ENCODE results near the gene AGPAT3.

The AGPAT3 gene

DNA sequence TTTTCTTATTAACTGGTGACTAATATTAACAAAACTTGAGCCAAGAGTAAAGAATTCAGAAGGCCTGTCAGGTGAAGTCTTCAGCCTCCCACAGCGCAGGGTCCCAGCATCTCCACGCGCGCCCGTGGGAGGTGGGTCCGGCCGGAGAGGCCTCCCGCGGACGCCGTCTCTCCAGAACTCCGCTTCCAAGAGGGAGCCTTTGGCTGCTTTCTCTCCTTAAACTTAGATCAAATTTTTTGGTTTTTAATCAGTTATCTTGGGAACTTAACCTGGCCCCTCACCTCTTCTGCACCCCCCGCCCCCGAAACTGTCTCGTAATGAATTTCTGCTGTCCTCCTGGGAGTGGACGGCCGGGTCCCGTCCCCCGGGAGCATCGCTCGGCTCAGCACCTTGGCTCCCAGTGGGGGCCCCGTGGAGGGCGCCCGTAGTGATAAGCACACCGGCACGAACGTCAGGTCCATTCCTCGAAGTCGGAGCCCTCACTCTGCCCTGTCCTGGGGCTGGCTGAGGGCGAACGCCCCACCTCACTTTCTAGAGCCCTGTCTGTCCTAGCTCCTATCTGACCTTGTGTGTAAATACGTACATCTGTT is 117.6 kb downstream of the AGPAT3 start:
- no peak for DNase-seq

DNA sequence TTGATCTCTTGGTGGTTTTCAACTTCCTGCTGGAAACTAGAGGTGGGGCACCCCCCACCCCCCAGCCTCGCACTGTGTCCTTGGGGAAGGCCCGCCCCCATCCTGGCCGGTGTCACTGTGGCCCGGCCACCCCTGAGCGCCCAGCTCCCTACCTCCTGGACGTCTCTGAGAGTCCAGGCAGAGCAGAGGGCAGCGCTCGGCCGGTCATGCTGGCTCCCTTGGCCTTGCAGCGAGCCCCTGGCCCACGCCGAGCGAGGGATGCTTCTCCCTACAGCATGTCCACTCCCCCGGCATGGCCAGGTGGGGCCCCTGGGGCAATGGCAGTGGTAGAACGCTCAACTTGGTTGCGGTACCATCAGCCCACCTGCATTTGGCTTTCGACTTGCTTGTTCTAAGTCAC is 118.4 kb downstream of the AGPAT3 start:
- DNase-seq = no peak

DNA sequence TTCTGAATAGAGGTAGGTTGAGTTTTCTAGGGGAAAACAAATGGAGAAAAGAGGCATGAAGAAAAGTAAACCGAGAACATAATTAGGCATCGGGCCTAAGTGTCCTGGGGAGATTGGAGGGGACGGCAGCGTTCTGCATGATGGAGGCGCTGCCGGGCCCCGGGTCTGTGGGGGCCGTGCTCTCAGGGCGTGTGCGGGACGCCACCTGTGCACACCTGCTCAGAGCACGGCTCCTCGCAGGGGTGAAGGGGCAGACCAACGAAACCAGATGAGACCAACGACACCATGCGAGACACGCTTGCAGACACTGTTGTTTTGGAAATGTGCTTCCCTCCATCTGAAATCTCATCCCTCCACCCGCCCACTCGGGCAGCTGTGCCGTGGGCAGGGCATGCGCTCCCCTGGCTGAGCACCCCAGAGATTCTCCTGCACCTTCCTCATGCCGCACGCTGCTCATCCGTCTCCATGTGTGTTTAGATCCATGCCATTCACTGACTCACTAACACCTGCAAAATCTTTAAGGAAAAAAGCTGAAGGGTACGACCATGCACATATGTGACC is 118.9 kb downstream of the AGPAT3 start:
- DNase-seq = no peak

DNA sequence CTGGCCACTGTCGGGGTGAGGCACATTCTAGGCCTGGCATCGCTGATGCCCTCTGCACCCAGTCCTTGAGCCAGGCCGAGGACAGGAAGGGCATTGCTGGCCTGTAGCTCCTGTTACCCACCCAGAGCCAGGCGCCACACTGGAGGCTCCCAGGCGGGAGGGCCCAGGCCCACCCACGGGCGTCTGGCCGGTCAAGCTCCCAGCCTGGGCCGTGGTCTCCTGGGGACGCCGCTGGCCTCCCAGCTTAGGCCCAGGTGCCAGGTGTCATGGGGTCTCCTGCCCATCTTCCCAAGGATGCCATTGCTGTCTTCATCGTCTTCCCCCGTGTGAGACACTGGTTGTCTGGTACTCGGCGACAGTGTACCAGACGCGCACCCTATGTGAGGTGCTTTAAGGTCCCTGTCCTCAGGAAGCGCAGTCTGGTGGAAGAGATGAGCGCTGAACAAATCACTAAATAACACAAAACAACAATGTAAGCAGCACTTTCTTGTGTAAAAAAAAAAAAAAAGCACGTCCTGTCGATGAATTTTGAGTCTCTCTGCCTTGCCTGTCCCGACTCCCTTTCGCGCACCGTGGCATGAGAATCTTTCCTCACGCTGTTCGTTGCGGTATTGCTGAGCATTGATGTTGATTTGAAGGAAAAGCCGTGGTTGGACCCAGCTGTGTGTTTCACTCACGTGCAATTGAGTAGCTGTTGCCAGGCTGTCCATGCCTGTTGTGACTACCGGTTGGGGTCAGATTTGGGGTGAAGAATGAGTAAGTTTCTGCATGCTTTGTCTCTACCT is 120.1 kb downstream of the AGPAT3 start:
- no peak for DNase-seq

DNA sequence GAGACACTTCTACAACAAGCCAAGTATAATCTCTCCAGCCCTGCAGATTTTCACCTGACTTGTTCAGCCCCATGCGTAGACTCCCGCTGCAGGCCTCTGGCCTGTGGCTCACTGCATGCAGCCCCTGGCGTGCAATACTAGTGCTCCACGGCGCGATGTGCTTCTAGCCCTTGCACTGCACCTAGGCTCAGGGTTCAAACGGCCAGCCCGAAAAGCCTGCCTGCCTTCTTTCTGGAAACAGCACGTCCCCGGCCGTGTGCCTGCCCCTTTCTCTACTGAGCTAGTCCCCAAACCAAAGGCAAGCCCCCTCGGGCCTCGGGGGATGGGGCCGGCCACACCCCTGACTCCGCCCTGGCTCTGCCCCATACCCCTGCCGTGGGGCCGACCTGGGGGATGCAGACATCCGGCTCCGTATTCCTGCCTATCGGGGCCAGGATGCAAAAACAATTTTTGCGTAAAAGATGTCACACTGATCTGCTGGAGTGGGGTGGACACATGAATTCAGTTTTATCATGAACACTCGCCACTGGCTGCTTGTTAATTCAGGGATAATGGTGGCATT is 120.7 kb downstream of the AGPAT3 start:
- no peak for DNase-seq

DNA sequence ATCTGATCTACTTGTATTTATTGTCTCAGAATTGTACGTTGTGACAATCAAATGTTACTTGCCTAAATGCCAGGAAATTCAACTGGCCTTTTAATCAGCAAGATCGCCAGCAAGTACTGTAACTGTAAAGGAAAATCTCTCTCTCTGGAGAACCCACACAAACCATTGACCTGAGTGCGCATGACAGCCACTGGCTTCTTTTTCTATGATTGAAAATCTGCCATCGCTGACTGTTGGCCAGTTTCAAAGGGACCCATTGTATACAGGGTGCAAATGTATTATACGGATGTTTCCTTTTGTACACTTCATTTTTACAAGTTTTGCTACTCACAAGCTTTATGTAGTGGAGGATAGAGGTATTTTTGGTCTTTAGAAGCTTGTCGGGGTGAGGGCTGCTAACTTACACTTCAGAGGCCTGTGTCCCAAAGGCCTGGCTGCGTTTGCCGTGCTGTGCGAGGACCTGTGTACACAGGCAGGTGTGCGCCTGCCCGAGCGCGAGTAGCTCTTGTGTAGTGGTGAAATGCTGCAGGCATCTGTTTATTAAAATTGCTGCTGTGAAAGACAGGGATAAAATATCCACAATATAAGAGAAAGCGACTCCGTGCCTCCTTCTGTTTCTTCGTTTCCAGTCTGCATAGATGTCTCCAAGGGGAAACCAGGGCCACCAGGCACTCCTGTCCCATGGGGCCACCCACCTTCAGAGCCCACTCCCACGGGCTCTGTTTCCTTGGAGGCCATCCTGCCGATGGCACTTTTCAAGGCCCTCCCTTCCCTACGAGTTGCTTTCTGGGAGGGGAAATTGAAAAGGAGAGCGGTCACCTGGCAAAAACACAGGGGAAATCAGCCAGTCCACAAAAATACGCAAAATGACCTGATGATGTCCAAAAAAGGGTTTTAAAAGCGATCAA is 121.8 kb downstream of the AGPAT3 start:
- DNase-seq = no peak

DNA sequence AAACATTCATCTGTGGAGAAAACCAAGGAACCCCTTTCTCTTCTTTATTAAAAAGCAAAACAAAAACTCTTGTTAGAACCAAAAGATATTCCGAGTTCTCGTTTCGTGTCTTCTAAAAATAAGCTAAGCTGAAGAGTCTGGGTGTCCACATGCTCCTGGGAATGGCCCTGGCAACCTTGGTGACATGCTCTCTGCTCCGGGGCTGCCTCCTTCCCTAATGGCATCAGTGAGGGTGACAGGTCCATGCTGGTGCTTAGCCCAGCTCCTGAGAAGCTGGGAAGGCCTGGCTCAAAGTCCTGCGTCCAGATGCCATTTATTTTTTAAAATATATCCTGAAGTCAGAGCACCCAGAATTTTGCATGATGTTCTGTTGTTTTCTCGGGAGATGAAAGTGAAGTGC is 122.5 kb downstream of the AGPAT3 start:
- DNase-seq = no peak

DNA sequence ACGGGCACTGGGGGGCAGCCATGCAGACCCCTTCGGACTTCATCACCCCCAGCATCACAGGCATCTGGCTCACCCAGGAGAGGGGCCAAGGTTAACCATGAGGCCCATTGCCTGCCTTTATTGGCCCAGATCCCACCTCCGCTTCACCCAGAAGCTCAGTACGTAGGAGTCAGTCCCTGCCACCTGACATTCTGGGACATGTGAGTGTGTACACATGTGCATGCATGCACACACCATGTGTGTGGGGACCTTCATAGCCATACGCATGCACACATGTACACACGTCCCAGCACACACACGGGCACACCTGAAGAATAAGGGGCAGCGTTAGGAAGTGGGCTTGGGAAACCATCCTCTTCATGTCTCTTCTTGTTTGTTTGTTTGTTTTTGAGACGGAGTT is 123.0 kb downstream of the AGPAT3 start:
- DNase-seq = no peak

DNA sequence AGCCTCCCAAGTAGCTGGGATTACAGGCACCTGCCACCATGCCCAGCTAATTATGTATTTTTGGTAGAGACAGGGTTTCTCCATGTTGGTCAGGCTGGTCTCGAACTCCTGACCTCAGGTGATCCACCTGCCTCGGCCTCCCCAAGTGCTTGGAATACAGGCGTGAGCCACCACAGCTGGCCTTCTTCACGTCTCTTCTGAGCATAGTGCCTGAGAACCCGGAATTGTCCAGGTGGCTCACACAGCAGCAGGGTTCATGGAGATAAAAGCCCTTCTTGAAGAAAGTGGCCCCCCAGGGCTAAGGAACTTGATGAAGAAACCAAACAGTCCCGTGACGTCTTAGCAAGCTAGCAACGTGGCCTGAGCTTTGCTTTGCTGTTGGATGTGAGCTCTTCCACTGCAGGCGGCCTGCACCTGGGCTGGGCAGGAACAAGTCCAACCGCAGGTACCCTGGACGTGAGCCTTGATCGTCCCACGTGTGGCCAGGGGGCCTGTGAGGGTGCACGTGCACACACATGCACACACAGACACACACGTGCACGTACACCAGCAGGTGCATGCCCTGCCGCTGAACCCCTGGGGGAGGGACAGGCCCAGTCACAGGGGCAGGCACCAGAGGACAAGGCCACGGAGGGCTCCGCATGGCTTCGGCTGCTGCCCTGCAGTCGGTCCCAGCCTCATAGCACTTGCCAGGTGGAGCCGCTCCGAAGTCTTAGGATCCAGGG is 123.6 kb downstream of the AGPAT3 start:
- no peak for DNase-seq

DNA sequence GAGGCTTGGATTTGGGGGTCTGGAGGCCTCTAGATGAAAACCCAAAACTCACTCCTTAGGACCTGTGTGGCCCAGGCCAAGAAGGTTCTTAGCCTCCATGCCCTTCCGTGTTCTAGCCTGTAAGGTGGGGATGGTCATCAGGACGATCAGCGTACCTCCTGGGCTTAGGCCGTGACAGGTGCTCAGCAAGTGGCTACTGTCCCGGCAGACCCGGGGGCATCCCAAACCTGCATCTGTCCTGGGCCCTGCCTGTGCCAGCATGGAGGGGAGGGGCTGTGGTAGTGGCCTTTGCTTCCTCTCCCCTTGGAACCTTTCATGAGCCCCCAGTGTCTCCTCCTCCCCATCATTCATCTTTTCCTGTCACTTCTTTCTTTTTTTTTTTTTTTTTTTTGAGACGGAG is 124.4 kb downstream of the AGPAT3 start:
- DNase-seq = no peak

DNA sequence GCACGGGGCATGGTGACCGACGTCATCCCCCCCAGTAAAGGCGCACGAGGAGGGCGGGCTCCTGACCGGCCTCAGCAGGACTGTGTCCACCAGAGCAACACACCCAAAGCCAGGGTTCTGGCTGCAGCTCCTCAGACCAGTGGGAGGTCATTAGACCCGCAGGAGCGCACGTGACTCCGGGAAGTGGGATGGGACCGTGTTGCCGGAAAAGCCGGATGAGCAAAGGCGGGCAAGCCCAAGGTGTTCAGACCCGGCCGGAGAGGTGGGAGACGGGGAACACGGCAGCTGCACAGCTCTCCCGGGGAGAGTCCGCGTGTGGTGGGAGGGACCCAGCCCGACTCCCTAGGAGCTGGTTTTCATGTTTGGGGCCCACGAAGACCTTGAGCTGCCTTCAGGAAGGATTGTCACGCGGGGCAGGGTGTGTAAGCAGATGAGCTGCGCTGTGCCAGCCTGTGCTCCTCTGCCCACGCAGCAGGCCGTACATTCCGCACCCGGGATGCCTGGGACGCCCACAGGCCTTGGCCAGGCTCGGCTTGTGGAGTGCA is 126.5 kb downstream of the AGPAT3 start:
- DNase-seq = no peak

DNA sequence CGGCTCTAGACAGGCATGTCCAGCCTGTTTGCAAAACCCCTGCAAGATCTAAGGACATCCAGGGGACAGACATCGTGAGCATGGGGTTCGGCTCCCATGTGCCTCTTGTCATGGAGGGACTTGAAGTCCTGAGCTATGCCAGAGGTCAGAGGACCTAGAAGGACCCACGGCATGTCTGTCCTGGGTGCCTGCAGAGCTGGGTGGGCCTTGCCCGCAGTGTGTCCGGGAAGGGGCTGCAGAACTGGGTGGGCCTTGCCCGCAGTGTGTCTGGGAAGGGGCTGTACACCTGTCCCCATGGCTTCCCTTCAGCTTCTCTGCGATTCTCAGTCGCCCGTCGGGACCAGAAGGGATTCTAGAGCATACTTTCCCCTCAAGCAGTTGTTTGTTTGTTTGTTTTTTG is 127.1 kb downstream of the AGPAT3 start:
- DNase-seq = no peak

DNA sequence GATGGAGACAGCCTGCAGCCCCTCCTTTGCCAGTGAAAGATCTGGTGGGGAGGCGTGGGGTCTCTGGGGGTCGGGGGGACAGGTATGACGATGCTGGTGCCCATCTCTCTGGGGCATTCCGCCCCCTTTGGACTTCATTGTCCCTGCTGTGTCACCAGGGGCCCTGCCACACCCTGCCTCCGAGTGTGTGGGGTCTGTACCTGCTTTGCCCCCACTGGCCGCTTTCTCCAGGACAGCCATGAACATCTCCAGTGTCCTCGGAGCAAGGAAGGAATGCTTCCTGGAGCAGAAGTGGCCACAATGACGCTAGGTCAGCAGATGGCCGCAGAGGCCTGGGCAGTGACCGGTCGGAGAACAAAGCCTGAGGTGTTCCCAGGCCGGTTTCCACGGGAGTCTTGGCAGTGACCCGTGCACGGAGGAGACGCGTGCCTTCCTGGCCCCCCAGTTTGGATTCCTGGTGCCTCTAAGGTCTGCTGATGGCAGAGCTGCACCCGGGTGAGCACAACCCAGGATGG is 128.5 kb downstream of the AGPAT3 start:
- no peak for DNase-seq

DNA sequence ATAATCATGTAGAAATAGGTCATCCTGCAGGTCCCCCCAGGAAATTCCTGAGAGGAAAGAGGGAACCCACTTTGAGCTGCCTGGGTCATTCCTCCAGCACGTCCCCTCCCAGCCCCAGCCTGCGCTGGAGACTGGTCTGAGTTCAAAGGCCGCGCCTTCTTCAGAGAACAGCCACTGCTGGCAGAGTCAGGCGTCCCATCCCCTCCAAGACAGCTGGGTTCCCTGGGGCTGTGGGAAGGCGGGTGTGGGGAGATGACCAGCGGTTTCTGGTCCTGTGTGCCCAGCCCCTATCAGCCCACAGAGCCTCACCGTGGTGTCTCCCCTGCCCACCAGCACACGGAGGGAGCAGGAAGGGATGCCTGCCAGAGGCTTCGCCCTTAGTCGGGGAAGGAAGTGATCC is 129.1 kb downstream of the AGPAT3 start:
- DNase-seq = no peak

DNA sequence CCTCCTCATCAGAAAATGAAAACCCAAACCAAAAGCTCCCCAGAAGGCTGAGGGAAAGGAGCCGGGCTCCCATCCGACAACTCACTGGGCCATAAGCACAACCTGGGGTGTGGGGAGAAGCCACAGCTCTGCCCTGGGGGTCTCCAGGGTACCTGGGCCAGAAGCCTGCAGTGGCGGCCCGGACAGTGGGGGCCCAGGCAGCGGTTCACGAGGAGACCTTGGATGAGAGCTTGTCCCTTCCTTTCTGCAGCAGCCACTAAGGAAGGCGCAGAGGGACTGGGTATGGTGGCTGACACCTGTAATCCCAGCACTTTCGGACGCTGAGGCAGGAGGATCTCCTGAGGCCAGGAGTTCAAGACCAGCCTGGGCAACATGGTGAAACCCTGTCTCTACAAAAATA is 129.6 kb downstream of the AGPAT3 start:
- DNase-seq = no peak

DNA sequence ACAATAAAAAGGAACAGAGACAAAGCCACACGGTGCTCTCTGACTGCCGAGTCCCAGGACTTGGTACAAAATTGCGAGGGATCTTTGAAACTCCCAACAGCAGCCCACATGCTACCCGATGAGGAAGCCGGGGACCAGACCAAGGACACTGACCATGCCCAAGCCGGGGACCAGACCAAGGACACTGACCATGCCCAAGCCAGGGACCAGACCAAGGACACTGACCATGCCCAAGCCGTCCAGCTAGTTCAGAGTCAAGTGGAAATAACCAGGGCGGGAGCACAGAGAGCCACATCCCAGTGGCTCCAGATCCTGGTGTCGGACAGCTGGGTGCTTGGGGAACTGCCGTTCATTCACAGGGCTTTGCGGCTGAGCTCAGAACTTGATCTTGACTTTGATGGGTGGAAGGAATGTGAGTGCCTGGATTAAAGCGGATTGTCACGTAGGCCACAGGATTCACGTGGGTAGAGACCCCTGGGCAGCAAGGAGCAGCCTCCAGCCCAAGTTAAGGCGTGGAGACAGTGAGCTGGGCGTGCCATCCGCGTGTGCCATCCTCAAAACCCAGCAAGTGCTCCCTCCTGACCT is 130.6 kb downstream of the AGPAT3 start:
- DNase-seq = no peak

DNA sequence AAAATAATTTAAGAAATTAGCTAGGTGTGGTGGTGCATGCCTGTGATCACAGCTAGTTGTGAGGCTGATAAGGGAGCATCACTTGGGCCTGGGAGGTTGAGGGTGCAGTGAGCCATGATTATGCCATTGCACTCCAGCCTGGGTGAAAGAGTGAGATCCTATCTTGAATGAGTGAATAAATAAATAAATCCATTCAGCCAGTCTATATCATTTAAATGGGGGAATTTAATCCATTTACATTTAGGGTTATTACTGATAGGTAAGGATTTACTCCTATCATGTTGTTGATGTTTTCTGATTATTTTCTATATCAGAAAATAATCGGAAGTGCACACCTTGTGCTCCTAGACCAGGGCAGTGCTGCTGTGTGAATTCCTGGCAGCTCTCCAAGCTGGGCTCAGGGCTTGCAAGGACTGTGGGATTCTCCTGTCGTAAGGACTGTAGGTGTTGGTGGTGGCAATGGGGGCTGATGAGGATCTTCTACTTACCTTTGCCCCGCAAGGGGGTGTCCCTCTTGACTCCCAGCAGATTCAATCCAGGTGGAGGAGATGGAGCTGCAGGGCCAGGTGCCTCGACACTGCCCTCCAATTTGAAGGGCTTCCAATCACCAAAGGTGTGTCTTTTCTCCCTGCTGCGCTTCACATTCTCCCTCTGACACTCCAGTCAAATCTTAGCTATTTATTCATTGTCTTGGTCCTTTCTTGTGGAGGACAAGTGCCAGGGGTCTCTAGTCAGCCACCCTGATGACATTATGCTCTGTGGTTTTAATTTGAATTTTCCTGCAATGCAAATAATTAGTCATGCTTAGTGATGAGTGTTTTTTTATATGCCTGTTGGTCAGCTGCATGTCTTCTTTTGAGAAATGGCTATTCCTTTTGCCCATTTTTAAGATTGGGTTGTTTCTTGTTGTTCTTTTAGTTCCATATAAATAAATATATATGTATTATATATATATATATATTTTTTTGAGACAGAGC is 133.0 kb downstream of the AGPAT3 start:
- DNase-seq = no peak

DNA sequence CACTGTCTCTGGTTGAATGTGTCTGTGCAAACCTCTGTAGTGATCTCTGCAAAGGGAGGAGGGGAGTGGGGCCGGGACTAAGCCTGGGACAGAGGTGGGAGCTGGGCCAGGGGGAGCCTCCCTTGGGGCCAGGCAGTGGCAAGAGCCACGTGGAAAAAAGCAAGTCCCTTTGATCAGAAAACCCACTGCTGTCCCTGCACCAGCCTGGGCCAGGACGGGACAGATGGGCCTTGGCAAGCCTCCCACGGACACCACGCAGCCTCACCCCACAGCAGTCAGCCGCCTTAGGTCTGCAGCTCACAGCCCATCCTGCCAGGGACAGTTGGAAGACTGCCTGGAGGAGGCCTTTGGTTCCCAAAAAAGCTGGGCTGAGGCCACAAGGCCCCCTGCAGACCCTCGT is 135.3 kb downstream of the AGPAT3 start:
- no peak for DNase-seq

DNA sequence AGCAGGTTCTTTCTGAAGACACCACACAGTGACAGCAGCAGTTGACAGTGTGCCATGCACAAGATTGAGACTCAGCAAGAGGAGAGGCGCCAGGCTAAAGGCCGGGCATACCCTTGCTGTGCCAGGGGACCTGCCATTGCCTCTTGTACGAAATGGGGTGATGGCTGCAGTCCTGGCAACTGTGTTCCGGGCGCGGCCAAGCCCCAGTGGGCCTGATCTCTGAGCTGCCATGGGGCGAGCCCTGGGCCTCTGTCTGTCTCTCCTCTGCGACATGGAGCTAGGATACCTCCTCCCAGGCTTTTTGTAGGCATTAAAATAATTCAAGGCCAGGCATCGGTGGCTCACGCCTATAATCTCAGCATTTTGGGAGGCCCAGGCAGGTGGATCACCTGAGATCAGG is 137.5 kb downstream of the AGPAT3 start:
- no peak for DNase-seq

DNA sequence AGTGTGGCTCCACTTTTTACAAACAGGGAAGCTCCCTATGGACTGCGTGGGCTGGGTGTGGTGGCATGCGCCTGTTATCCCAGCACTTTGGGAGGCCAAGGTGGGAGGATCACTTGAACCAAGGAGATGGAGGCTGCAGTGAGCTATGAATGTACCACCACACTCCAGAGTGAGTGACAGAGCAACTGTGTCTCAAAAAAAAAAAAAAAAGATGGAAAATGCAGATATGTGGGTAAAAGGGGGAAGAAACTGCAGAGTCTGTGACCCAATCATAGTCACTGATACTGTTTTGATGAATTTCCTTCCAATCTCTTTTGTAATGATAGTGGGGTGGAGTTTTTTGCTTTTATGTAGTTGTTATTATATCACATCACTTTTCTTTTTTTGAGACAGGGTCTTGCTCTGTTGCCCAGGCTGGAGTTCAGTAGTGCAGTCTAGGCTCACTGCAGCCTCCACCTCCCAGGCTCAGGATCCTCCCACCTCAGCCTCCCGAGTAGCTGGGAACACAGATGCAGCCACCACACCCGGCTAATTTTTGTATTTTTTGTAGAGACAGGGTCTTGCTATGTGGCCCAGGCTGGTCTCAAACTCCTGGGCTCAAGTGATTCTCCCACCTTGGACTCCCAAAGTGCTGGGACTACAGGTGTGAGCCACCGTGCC is 138.4 kb downstream of the AGPAT3 start:
- no peak for DNase-seq
